Endodermal cell (in vitro differentiated cells): ENCODE data around the gene CCDC158. TPM values are rescaled to one million over a fixed set of nuclear protein-coding genes. Genes with fewer than 3 reads are reported as not detected.

ENCODE experiments used
- DNase-seq: peaks from one replicate; pipeline ENCODE4 v3.0.0-alpha.2; 2017
- H3K27ac ChIP-seq: 2 replicates; pipeline ENCODE4 v1.5.1; 2013; ENCODE audit warnings: mild to moderate bottlenecking, low read depth, low read length, moderate library complexity
- H3K27me3 ChIP-seq: 2 replicates; pipeline ENCODE4 v1.6.1; 2013; ENCODE audit warnings: mild to moderate bottlenecking, low read length, moderate library complexity; ENCODE audit not compliant: insufficient read depth, control insufficient read depth, poor library complexity, severe bottlenecking
- H3K36me3 ChIP-seq: 2 replicates; pipeline ENCODE4 v1.7.0; 2013; ENCODE audit warnings: mild to moderate bottlenecking, low read length, moderate library complexity; ENCODE audit not compliant: control insufficient read depth, insufficient read depth
- H3K4me1 ChIP-seq: one replicate; pipeline ENCODE4 v1.7.0; 2013; ENCODE audit warnings: low read length; ENCODE audit not compliant: control insufficient read depth, insufficient read depth
- H3K4me3 ChIP-seq: 2 replicates; pipeline ENCODE4 v1.5.1; 2013; ENCODE audit warnings: mild to moderate bottlenecking, low read length, moderate library complexity
- H3K9ac ChIP-seq: 2 replicates; pipeline ENCODE4 v1.6.1; 2013; ENCODE audit warnings: mild to moderate bottlenecking, low read length, moderate library complexity; ENCODE audit not compliant: poor library complexity, severe bottlenecking; ENCODE audit errors: extremely low read depth
- H3K9me3 ChIP-seq: 2 replicates; pipeline ENCODE4 v1.6.1; 2013; ENCODE audit warnings: mild to moderate bottlenecking, low read length, moderate library complexity; ENCODE audit not compliant: control insufficient read depth
- H3K27ac Mint-ChIP-seq: 2 replicates; pipeline ENCODE4 v1.8.0; 2020; ENCODE audit warnings: mixed read lengths
- H3K27me3 Mint-ChIP-seq: 2 replicates; pipeline ENCODE4 v1.8.0; 2021; ENCODE audit warnings: mild to moderate bottlenecking, mixed read lengths; ENCODE audit not compliant: insufficient read depth
- H3K36me3 Mint-ChIP-seq: 2 replicates; pipeline ENCODE4 v1.8.0; 2020; ENCODE audit warnings: low read depth, mixed read lengths
- H3K4me1 Mint-ChIP-seq: 2 replicates; pipeline ENCODE4 v1.8.0; 2020; ENCODE audit warnings: mixed read lengths
- H3K4me3 Mint-ChIP-seq: 2 replicates; pipeline ENCODE4 v1.8.0; 2020; ENCODE audit warnings: mild to moderate bottlenecking, moderate library complexity, mixed read lengths
- H3K9me3 Mint-ChIP-seq: 2 replicates; pipeline ENCODE4 v1.8.0; 2020; ENCODE audit warnings: mild to moderate bottlenecking, mixed read lengths
- WGBS, 2 experiments: methylation state at CpG; one replicate each; pipeline versions ENCODE4 v1.1.5 to v1.1.7; 2013; ENCODE audit warnings: missing lambda C conversion rate in 2 of 2, mixed read lengths in 1 of 2; ENCODE audit not compliant: insufficient coverage in 1 of 2, insufficient read length in 1 of 2; 5-methylcytosine and 5-hydroxymethylcytosine counted together
- total RNA-seq, 2 donors: library from RNA; stranded (reverse); fragmentation: NEBNext Ultra II Directional in 1 of 2; extraction: Animal tissue kit (Norgen Biotek cat#: 25700) in 1 of 2; gene quantifications; 2 replicates in 1 of 2; 3 replicates in 1 of 2; pipeline ENCODE4 v1.2.1, GENCODE V29; 2021
- TF ChIP-seq, protein P1 (sequence below): fragments of 200-600 bp; sonication (generic); conservative IDR thresholded peaks from 2 replicates; pipeline ENCODE4 v1.5.0; 2021; ENCODE audit warnings: antibody characterized with exemption, mild to moderate bottlenecking

CCDC158 gene
- total RNA-seq, 2 donors from 2014 or later, result not detected

DNA sequence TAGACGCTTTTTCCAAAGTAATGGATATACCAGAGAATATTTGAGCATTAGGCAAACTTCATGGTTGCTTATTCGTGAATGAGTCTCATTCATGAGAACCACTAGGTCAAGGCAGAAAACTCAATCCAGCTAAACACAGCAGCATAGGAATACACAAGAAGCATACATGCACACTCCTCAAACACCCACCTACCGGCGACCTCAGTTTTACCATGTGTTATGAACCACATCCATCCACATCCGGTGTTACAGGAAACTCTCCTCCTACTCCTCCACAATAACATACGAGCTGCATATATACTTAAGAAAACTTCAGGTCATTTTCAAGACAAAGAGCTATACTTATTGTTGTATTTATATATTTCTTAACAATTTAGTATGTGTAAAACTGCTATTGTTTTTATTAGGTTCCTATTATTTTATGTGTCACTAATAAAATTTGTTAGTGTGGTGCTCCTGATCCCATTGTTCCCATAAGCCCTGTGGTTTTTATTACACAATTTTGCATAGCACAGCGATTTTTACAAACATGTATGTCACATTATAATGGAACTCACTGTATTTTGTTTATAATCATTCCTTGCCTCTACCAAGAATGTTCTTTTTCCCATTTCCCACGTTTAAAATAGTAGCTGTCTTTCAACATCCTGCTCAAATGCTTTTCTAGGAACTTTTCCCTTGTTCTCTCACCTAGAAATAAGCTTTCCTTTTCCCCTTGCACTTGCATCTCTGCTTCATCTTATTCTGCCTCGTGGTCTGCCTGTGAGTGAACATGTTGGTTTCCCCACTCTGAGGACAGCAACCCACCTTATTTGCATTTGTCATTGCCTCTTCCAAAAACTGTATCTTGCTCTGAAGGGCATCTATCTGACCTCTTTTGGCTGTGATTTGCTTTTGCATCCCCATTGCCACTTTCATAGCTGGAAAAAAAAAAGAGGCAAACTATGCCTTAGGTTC is 66.1 kb downstream of the CCDC158 start:
- 82 to 83% methylated on average over 5 to 9 of the region's 9 CpGs for WGBS, 2 experiments
- Mint-ChIP-seq H3K27me3 (no peaks in the 10 kb centered on the region), H3K4me3 (no peak overlapping the region), H3K27ac (no peak overlapping the region), H3K36me3 (no peaks in the 10 kb centered on the region), H3K9me3 (peaks cover 11% of the 10 kb centered on the region), H3K4me1 (no peaks in the 10 kb centered on the region)
- no peaks in the 10 kb centered on the region for H3K27me3 ChIP-seq
- no peak overlapping the region for H3K9ac ChIP-seq
- no peaks in the 10 kb centered on the region for H3K4me1 ChIP-seq
- DNase-seq, result no peak
- no peaks in the 10 kb centered on the region for H3K36me3 ChIP-seq
- H3K4me3 ChIP-seq, result no peak overlapping the region
- no peak overlapping the region for H3K27ac ChIP-seq
- peaks cover 4% of the 10 kb centered on the region for H3K9me3 ChIP-seq
- TF ChIP-seq, protein P1, sequence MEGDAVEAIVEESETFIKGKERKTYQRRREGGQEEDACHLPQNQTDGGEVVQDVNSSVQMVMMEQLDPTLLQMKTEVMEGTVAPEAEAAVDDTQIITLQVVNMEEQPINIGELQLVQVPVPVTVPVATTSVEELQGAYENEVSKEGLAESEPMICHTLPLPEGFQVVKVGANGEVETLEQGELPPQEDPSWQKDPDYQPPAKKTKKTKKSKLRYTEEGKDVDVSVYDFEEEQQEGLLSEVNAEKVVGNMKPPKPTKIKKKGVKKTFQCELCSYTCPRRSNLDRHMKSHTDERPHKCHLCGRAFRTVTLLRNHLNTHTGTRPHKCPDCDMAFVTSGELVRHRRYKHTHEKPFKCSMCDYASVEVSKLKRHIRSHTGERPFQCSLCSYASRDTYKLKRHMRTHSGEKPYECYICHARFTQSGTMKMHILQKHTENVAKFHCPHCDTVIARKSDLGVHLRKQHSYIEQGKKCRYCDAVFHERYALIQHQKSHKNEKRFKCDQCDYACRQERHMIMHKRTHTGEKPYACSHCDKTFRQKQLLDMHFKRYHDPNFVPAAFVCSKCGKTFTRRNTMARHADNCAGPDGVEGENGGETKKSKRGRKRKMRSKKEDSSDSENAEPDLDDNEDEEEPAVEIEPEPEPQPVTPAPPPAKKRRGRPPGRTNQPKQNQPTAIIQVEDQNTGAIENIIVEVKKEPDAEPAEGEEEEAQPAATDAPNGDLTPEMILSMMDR, result no peak

DNA sequence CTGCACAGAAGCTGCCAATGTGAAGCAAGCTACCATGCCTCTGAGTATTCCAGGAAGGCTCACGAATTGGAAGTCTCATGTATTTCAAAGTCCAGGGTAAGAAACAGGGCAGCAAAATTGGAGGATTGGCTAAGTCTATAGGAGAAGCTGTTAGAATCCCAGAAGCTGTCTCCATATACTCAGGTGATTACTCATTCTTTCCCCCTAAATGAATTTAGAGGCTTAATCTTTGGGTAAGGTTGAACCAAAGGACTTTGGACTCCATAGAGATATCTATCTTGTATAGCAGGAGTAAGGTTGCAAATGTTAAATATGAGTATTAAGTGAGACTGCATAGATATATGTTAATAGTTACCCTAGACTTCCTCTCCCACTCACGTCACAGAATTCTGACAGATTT is 78.1 kb downstream of the CCDC158 start:
- Mint-ChIP-seq H3K36me3 (no peaks in the 10 kb centered on the region), H3K4me3 (no peak overlapping the region), H3K4me1 (no peaks in the 10 kb centered on the region), H3K27ac (no peak overlapping the region), H3K27me3 (peaks cover 6% of the 10 kb centered on the region), H3K9me3 (peaks cover 10% of the 10 kb centered on the region)
- Histone ChIP-seq H3K4me1 (no peaks in the 10 kb centered on the region), H3K9me3 (no peaks in the 10 kb centered on the region), H3K36me3 (no peaks in the 10 kb centered on the region), H3K27ac (no peak overlapping the region), H3K4me3 (no peak overlapping the region), H3K27me3 (no peaks in the 10 kb centered on the region), H3K9ac (no peak overlapping the region)
- TF ChIP-seq, protein P1, result no peak
- 88 to 94% methylated on average over 1 to 2 of the region's 2 CpGs for WGBS, 2 experiments
- DNase-seq, result no peak

DNA sequence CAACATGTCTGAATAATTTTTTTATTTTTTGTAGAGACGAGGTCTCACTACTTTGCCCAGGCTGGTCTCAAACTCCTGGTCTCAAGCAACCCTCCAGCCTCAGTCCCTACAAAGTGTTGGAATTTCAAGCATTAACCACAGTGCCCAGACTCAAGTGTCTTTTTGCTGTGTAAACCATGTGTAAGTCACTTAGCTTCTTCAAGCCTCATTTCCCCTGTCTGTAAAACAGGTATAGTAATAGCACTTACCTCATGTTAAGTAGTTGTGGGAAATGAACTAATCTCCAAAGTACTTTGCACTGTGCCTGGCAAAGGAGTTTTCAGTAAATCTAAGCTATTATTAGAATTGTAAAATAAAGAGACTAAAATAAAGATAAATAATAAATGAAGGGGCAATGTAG is 78.8 kb downstream of the CCDC158 start:
- Mint-ChIP-seq H3K9me3 (peaks cover 6% of the 10 kb centered on the region), H3K27ac (no peak overlapping the region), H3K27me3 (peaks cover 6% of the 10 kb centered on the region), H3K4me1 (no peaks in the 10 kb centered on the region), H3K36me3 (no peaks in the 10 kb centered on the region), H3K4me3 (no peak overlapping the region)
- 100% methylated on average over 1 of the region's 1 CpG for WGBS, 2 experiments
- H3K27me3 ChIP-seq, result no peaks in the 10 kb centered on the region
- no peak overlapping the region for H3K27ac ChIP-seq
- no peak overlapping the region for H3K9ac ChIP-seq
- no peak for DNase-seq
- no peaks in the 10 kb centered on the region for H3K36me3 ChIP-seq
- no peaks in the 10 kb centered on the region for H3K4me1 ChIP-seq
- TF ChIP-seq, protein P1, result no peak
- no peaks in the 10 kb centered on the region for H3K9me3 ChIP-seq
- H3K4me3 ChIP-seq, result no peak overlapping the region
